Prostate gland (tissue), 2 donors: ENCODE data around the gene PCDHGB6. TPM values are rescaled to one million over a fixed set of nuclear protein-coding genes. Genes with fewer than 3 reads are reported as not detected.
A peak's percentile ranks its signal among the peaks of the same experiment; 100 is the strongest.
"Not testable (repeated sequence)": the region's sequence is repeated elsewhere in the genome, so short reads cannot be mapped to it uniquely, and the experiment has no call there.

Experiments
- DNase-seq: peaks from one replicate; pipeline ENCODE4 v3.0.0-alpha.2; 2019; ENCODE audit warnings: low spot score
- H3K27ac ChIP-seq, 2 donors: fragments of 200-600 bp; sonication (generic); 2 replicates each; pipeline ENCODE4 v1.5.1; 2017 to 2019
- H3K27me3 ChIP-seq: fragments of 200-600 bp; sonication (generic); replicated peaks from 2 replicates; pipeline ENCODE4 v1.5.1; 2019; ENCODE audit not compliant: insufficient read depth
- H3K36me3 ChIP-seq, 2 donors: fragments of 200-600 bp; sonication (generic); 1 replicate in 1 of 2; 2 replicates in 1 of 2; pipeline versions ENCODE4 v1.5.1 to v1.8.1; 2017 to 2019
- H3K4me1 ChIP-seq: fragments of 200-600 bp; sonication (generic); replicated peaks from 2 replicates; pipeline ENCODE4 v1.5.1; 2019
- H3K4me3 ChIP-seq, 2 donors: fragments of 200-600 bp; sonication (generic); 2 replicates each; pipeline ENCODE4 v1.5.1; 2017 to 2019
- H3K9me3 ChIP-seq: fragments of 200-600 bp; sonication (generic); 2 replicates; pipeline ENCODE4 v1.5.1; 2017
- CTCF ChIP-seq, 4 experiments: fragments of 200-600 bp in 2 of 4; fragments of 450-650 bp in 2 of 4; sonication (generic) in 2 of 4; IDR thresholded peaks; 1 replicate in 3 of 4; 2 replicates in 1 of 4; pipeline ENCODE4 v1.5.1; 2016 to 2019; ENCODE audit warnings: antibody characterized with exemption in 4 of 4, mild to moderate bottlenecking in 2 of 4, moderate library complexity in 2 of 4
- POLR2A ChIP-seq: fragments of 450-650 bp; IDR thresholded peaks from one replicate; pipeline ENCODE4 v1.6.1; 2016; ENCODE audit warnings: antibody characterized with exemption, mild to moderate bottlenecking
- POLR2AphosphoS5 ChIP-seq: sonication (generic); formaldehyde crosslinking; IDR thresholded peaks from one replicate; pipeline ENCODE4 v1.6.1; 2017; ENCODE audit warnings: antibody characterized with exemption
- WGBS: methylation state at CpG from one replicate; pipeline ENCODE4 v1.1.5; 2018; 5-methylcytosine and 5-hydroxymethylcytosine counted together
- intact Hi-C: fragments of 100-400 bp; cut with DNase I; formaldehyde crosslinking; loops from one replicate; pipeline ENCODE4 v1.14.2; 2022
- total RNA-seq, 2 donors: library from RNA; depleted of rRNA; stranded (reverse); fragments of >200 nt; gene quantifications; one replicate each; pipeline ENCODE4 v1.1.0, GENCODE V29; 2016

PCDHGB6 gene
- total RNA-seq, 2 donors from 2014 or later: 5.2 to 11.0 TPM

DNA sequence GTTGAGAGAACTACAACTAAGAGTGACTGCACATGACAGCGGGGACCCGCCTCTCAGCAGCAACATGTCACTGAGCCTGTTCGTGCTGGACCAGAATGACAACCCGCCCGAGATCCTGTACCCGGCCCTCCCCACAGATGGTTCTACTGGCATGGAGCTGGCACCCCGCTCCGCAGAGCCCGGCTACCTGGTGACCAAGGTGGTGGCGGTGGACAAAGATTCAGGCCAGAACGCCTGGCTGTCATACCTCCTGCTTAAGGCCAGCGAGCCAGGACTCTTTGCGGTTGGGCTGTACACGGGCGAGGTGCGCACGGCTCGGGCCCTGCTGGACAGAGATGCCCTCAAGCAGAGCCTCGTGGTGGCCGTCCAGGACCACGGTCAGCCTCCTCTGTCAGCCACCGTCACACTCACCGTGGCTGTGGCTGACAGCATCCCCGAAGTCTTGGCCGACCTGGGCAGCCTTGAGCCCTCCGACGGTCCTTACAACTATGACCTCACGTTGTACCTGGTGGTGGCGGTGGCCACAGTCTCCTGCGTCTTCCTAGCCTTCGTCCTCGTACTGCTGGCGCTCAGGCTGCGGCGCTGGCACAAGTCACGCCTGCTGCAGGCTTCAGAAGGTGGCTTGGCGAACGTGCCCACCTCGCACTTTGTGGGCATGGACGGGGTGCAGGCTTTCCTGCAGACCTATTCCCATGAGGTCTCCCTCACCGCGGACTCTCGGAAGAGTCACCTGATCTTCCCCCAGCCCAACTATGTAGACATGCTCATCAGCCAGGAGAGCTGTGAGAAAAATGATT is 23.2 kb upstream of the PCDHGB6 start:
- no peaks in the 10 kb centered on the region for H3K4me1 ChIP-seq
- intact Hi-C loops: no loop called here
- H3K4me3 ChIP-seq: no peak overlapping the region
- H3K36me3 ChIP-seq: no peaks in the 10 kb centered on the region
- no peak overlapping the region for H3K27ac ChIP-seq
- no peaks in the 10 kb centered on the region for H3K9me3 ChIP-seq
- no peak for DNase-seq
- WGBS: 31% methylated on average over 30 of the region's 43 CpGs
- peaks cover 1% of the 10 kb centered on the region for H3K27me3 ChIP-seq
- TF ChIP-seq CTCF (IDR thresholded peaks at IDR 0.05) (no peak), POLR2AphosphoS5 (no peak), POLR2A (no peak)

- TF ChIP-seq CTCF (IDR thresholded peaks at IDR 0.05): peak in 3 of 4 experiments; percentile 12 to 53 (median 46)
- H3K4me1 ChIP-seq, H3K27me3 ChIP-seq, H3K36me3 ChIP-seq, H3K9me3 ChIP-seq, DNase-seq, H3K4me3 ChIP-seq, intact Hi-C loops, H3K27ac ChIP-seq: not testable (repeated sequence)
- WGBS: 9% methylated on average over 18 of the region's 40 CpGs
Measured at GRCh38 chr5:141387557-141388311, 20.1 kb upstream of the PCDHGB6 start, which contains the start of gene PCDHGB4. Gene PCDHGB4 (plus strand): TSS chr5:141387698. CDS start chr5:141387885, 187 bp downstream.

GRCh38 chr5:141388661-141389060 is 19.2 kb upstream of the PCDHGB6 start:
- 42% methylated on average over 10 of the region's 10 CpGs for WGBS
- intact Hi-C loops: no loop called here
- Histone ChIP-seq H3K4me3 (no peak overlapping the region), H3K36me3 (no peaks in the 10 kb centered on the region), H3K4me1 (no peaks in the 10 kb centered on the region), H3K27ac (no peak overlapping the region), H3K9me3 (no peaks in the 10 kb centered on the region), H3K27me3 (peaks cover 4% of the 10 kb centered on the region)
- DNase-seq: no peak
- TF ChIP-seq POLR2AphosphoS5: no peak
- no peak for TF ChIP-seq POLR2A
- no peak for TF ChIP-seq CTCF (IDR thresholded peaks at IDR 0.05)

DNA sequence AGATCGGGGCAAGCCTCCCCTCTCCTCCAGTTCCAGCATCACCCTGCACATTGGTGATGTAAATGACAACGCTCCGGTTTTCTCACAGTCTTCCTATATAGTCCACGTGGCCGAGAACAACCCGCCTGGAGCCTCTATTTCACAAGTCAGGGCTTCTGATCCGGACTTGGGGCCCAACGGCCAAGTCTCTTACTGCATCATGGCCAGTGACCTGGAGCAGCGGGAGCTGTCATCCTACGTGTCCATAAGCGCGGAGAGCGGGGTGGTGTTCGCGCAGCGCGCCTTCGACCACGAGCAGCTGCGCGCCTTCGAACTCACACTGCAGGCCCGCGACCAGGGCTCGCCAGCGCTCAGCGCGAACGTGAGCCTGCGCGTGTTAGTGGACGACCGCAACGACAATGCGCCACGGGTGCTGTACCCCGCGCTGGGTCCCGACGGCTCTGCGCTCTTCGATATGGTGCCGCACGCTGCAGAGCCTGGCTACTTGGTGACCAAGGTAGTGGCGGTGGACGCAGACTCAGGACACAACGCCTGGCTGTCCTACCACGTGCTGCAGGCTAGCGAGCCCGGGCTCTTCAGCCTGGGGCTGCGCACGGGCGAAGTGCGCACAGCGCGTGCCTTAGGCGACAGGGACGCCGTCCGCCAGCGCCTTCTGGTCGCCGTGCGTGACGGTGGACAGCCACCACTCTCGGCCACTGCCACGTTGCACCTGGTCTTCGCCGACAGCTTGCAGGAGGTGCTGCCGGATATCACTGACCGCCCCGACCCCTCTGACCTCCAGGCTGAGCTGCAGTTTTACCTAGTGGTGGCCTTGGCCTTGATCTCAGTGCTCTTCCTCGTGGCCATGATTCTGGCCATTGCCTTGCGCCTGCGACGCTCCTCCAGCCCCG is 18.4 kb upstream of the PCDHGB6 start:
- Histone ChIP-seq H3K9me3 (no peaks in the 10 kb centered on the region), H3K36me3 (no peaks in the 10 kb centered on the region), H3K27ac (no peak overlapping the region), H3K4me3 (no peak overlapping the region), H3K4me1 (no peaks in the 10 kb centered on the region), H3K27me3 (peaks cover 4% of the 10 kb centered on the region)
- intact Hi-C loops: no loop called here
- no peak for DNase-seq
- no peak for TF ChIP-seq POLR2AphosphoS5
- TF ChIP-seq POLR2A: no peak
- TF ChIP-seq CTCF (IDR thresholded peaks at IDR 0.05): no peak
- WGBS: 35% methylated on average over 77 of the region's 77 CpGs
